NB4 (cell line): ENCODE measurements around the gene CPT1B.

Experiments
- MYC ChIP-seq: IDR thresholded peaks from 2 replicates; pipeline ENCODE4 v1.6.1; 2011; ENCODE audit warnings: low read depth, low read length
- TF ChIP-seq, protein P1 (sequence below): IDR thresholded peaks from one replicate; pipeline ENCODE4 v1.5.1; 2012; ENCODE audit warnings: low read depth, low read length

DNA sequence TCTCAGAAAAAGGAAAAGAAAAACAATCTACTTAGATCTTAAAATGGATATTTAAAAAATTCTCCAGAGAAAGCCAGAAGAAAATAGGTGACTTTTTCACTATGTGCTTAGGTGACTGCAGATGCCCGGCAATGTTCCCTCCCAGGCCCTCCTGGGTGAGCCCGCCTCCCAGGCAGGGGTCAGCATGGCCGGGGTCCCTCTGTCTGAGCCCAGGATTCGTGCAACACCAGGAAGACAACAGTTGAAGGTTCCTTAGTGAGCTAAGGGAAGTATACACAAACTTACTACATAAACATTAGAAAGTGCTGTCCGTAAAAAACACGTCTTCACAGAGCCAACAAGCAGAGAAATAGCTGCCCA, 33.9 kb upstream of the CPT1B start:
- TF ChIP-seq, protein P1, sequence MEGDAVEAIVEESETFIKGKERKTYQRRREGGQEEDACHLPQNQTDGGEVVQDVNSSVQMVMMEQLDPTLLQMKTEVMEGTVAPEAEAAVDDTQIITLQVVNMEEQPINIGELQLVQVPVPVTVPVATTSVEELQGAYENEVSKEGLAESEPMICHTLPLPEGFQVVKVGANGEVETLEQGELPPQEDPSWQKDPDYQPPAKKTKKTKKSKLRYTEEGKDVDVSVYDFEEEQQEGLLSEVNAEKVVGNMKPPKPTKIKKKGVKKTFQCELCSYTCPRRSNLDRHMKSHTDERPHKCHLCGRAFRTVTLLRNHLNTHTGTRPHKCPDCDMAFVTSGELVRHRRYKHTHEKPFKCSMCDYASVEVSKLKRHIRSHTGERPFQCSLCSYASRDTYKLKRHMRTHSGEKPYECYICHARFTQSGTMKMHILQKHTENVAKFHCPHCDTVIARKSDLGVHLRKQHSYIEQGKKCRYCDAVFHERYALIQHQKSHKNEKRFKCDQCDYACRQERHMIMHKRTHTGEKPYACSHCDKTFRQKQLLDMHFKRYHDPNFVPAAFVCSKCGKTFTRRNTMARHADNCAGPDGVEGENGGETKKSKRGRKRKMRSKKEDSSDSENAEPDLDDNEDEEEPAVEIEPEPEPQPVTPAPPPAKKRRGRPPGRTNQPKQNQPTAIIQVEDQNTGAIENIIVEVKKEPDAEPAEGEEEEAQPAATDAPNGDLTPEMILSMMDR, result no peak
- no peak for TF ChIP-seq MYC
